Suprapubic skin (tissue), 4 donors: ENCODE results near the gene TAS1R3. TPM values are rescaled to one million over a fixed set of nuclear protein-coding genes. Genes with fewer than 3 reads are reported as not detected.
"Not testable (repeated sequence)": the region's sequence is repeated elsewhere in the genome, so short reads cannot be mapped to it uniquely, and the experiment has no call there.

ENCODE experiments used
- DNase-seq, 2 donors: peaks; one replicate each; pipeline ENCODE4 v3.0.0-alpha.2; 2019; ENCODE audit warnings: low spot score in 2 of 2
- H3K27ac ChIP-seq: fragments of 200-600 bp; sonication (generic); one replicate; pipeline ENCODE4 v1.5.1; 2019
- H3K27me3 ChIP-seq: fragments of 200-600 bp; sonication (generic); one replicate; pipeline ENCODE4 v1.5.1; 2019
- H3K36me3 ChIP-seq: fragments of 200-600 bp; sonication (generic); one replicate; pipeline ENCODE4 v1.5.1; 2019
- H3K4me1 ChIP-seq: fragments of 200-600 bp; sonication (generic); one replicate; pipeline ENCODE4 v1.5.1; 2019
- H3K4me3 ChIP-seq: fragments of 200-600 bp; sonication (generic); one replicate; pipeline ENCODE4 v1.5.1; 2019; ENCODE audit warnings: mild to moderate bottlenecking
- H3K9me3 ChIP-seq: fragments of 200-600 bp; sonication (generic); one replicate; pipeline ENCODE4 v1.5.1; 2019
- EP300 ChIP-seq: sonication (generic); formaldehyde crosslinking; IDR thresholded peaks from one replicate; pipeline ENCODE4 v1.6.1; 2017; ENCODE audit warnings: antibody characterized with exemption
- POLR2A ChIP-seq, 2 donors: fragments of 450-650 bp; IDR thresholded peaks; one replicate each; pipeline ENCODE4 v1.6.1; 2017; ENCODE audit warnings: antibody characterized with exemption in 2 of 2, mild to moderate bottlenecking in 2 of 2, moderate library complexity in 2 of 2
- POLR2AphosphoS5 ChIP-seq, 3 donors: sonication (generic); formaldehyde crosslinking; IDR thresholded peaks; one replicate each; pipeline ENCODE4 v1.6.1; 2017; ENCODE audit warnings: antibody characterized with exemption in 3 of 3
- WGBS: methylation state at CpG from one replicate; pipeline ENCODE4 v1.1.5; 2018; 5-methylcytosine and 5-hydroxymethylcytosine counted together
- total RNA-seq, 4 donors: library from RNA; depleted of rRNA; stranded (reverse); fragments of >200 nt; gene quantifications; one replicate each; pipeline ENCODE4 v1.1.0, GENCODE V29; 2016
- TF ChIP-seq, protein P1 (sequence below), 2 donors: fragments of 200-600 bp in 1 of 2; fragments of 450-650 bp in 1 of 2; sonication (generic) in 1 of 2; IDR thresholded peaks; one replicate each; pipeline ENCODE4 v1.5.1; 2016 to 2019; ENCODE audit warnings: antibody characterized with exemption in 2 of 2, mild to moderate bottlenecking in 1 of 2, moderate library complexity in 1 of 2

The TAS1R3 gene
- total RNA-seq, 4 donors from 2014 or later: 0.56 to 1.8 (median 0.82) TPM

DNA sequence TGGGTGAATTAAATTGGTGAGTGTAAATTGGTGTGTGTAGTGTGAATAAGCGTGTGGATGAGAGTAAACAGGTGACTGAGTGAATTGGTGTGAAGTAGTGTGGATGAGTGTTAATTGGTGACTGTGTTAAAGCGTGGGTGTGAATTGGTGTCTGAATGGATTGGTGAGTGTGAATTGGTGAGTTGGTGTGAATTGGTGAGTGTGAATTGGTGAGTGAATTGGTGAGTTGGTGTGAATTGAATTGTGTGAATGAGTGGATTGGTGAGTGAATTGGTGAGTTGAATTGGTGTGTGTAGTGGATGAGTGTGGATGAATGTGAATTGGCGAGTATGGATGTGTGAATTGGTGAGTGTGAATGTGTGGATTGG, 35.6 kb downstream of the TAS1R3 start:
- 91% methylated on average over 2 of the region's 3 CpGs for WGBS

DNA sequence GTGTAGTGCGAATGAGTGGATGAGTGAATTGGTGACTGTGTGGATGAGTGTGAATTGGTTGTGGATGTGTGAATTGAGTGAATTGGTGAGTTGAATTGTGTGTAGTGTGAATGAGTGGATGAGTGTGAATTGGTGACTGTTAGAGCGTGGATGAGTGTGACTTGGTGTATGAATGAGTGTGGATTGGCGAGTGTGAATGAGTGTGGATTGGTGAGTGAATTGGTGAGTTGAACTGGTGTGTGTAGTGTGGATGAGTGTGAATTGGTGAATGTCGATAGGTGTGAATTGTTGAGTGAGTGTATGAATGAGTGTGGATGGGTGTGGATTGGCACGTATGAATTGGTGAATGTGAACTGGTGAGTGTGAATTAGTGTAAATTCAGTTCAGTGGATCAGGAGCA, 36.2 kb downstream of the TAS1R3 start:
- Histone ChIP-seq H3K36me3 (no peaks in the 10 kb centered on the region), H3K4me1 (peaks cover 13% of the 10 kb centered on the region), H3K9me3 (no peaks in the 10 kb centered on the region), H3K27ac (no peak overlapping the region), H3K4me3 (no peak overlapping the region), H3K27me3 (no peaks in the 10 kb centered on the region)
- DNase-seq: no peak
- TF ChIP-seq EP300 (no peak), POLR2A (IDR thresholded peaks at IDR 0.05) (no peak), POLR2AphosphoS5 (IDR thresholded peaks at IDR 0.05) (no peak)
- TF ChIP-seq, protein P1, sequence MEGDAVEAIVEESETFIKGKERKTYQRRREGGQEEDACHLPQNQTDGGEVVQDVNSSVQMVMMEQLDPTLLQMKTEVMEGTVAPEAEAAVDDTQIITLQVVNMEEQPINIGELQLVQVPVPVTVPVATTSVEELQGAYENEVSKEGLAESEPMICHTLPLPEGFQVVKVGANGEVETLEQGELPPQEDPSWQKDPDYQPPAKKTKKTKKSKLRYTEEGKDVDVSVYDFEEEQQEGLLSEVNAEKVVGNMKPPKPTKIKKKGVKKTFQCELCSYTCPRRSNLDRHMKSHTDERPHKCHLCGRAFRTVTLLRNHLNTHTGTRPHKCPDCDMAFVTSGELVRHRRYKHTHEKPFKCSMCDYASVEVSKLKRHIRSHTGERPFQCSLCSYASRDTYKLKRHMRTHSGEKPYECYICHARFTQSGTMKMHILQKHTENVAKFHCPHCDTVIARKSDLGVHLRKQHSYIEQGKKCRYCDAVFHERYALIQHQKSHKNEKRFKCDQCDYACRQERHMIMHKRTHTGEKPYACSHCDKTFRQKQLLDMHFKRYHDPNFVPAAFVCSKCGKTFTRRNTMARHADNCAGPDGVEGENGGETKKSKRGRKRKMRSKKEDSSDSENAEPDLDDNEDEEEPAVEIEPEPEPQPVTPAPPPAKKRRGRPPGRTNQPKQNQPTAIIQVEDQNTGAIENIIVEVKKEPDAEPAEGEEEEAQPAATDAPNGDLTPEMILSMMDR (IDR thresholded peaks at IDR 0.05): no peak
- 90% methylated on average over 5 of the region's 5 CpGs for WGBS

More for the DNA sequence above, 35.6 kb downstream of the TAS1R3 start:
- Histone ChIP-seq H3K27me3 (no peaks in the 10 kb centered on the region), H3K27ac (no peak overlapping the region), H3K9me3 (no peaks in the 10 kb centered on the region), H3K4me1 (peaks cover 10% of the 10 kb centered on the region), H3K4me3 (no peak overlapping the region), H3K36me3 (no peaks in the 10 kb centered on the region)
- no peak for DNase-seq
- TF ChIP-seq POLR2AphosphoS5 (IDR thresholded peaks at IDR 0.05): no peak

DNA sequence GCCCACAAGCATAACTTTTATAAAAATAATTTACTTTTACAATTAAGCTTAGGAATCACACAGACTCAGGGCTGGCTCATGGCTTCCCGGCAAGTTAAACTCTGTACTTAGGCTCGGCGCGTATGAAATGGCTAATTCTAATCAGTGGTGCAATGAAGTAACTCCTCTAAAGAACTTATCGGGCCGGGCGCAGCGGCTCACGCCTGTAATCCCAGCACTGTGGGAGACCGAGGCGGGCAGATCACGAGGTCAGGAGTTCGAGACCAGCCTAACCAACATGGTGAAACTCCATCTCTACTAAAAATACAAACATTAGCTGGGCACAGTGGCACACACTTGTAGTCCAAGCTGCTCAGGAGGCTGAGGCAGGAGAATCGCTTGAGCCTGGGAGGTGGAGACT, 39.0 kb downstream of the TAS1R3 start:
- H3K4me3 ChIP-seq, DNase-seq, H3K27me3 ChIP-seq, H3K36me3 ChIP-seq, H3K27ac ChIP-seq, H3K9me3 ChIP-seq: not testable (repeated sequence)
- peaks cover 33% of the 10 kb centered on the region for H3K4me1 ChIP-seq
- 85% methylated on average over 14 of the region's 14 CpGs for WGBS

DNA sequence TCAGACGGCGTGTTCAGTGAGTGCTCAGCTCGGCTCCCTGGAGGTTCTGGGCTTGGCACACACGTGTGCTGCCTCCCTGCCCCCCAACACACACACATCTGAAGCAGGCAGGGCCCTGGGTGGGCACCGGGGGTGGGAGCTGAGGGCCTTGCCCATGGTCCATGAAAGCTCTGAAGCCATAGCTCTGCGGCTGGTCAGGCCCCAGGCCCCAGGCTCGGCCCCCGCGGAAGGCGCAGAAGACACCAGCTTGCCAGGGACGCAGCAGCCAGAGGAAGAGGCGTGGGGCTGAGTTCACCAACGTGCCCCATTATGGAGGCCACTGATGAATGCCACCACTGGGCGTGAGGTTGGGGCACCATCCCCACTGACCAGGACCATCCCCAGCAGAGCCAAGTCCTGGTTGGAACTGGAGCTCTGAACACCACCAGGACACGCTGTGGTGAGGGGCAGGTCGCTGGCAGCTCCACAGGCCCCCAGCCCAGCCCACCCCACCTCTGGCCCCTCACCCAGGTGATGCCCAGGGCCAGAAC, 39.8 kb downstream of the TAS1R3 start:
- 79% methylated on average over 8 of the region's 16 CpGs for WGBS
- no peak overlapping the region for H3K4me3 ChIP-seq
- no peak overlapping the region for H3K27ac ChIP-seq
- no peaks in the 10 kb centered on the region for H3K27me3 ChIP-seq
- peaks cover 7% of the 10 kb centered on the region for H3K36me3 ChIP-seq
- DNase-seq: peak in 1 of 2 donors; percentile 63
- H3K9me3 ChIP-seq: no peaks in the 10 kb centered on the region
- TF ChIP-seq, protein P1 (IDR thresholded peaks at IDR 0.05): no peak
- no peak for TF ChIP-seq POLR2A (IDR thresholded peaks at IDR 0.05)
- TF ChIP-seq POLR2AphosphoS5 (IDR thresholded peaks at IDR 0.05): no peak
- TF ChIP-seq EP300: no peak
- H3K4me1 ChIP-seq: peaks cover 36% of the 10 kb centered on the region

DNA sequence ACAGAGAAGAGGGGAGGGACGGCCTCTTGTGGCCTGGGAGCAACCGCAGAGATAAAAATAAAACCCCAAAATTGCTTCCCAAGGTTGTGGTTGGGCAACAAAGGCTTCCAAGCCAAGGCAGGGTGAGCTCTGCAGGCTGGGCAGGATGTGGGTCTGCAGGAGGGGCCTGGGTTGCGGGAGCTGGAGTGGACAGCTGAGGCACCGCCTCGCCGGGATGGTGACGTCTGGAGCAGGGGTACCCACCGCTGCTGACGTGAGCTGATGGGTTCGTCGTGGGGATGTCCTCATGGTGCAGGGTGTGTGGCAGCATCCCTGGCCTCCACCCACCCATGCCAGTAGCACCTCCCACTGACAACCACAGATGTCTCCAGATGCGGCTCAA, 40.3 kb downstream of the TAS1R3 start:
- TF ChIP-seq, protein P1 (IDR thresholded peaks at IDR 0.05): no peak
- TF ChIP-seq EP300 (no peak), POLR2AphosphoS5 (IDR thresholded peaks at IDR 0.05) (no peak), POLR2A (IDR thresholded peaks at IDR 0.05) (no peak)
- no peaks in the 10 kb centered on the region for H3K27me3 ChIP-seq
- WGBS: 62% methylated on average over 3 of the region's 12 CpGs
- H3K36me3 ChIP-seq: peaks cover 7% of the 10 kb centered on the region
- H3K27ac ChIP-seq: no peak overlapping the region
- no peaks in the 10 kb centered on the region for H3K9me3 ChIP-seq
- H3K4me1 ChIP-seq: peaks cover 41% of the 10 kb centered on the region
- H3K4me3 ChIP-seq: no peak overlapping the region
- DNase-seq: no peak

DNA sequence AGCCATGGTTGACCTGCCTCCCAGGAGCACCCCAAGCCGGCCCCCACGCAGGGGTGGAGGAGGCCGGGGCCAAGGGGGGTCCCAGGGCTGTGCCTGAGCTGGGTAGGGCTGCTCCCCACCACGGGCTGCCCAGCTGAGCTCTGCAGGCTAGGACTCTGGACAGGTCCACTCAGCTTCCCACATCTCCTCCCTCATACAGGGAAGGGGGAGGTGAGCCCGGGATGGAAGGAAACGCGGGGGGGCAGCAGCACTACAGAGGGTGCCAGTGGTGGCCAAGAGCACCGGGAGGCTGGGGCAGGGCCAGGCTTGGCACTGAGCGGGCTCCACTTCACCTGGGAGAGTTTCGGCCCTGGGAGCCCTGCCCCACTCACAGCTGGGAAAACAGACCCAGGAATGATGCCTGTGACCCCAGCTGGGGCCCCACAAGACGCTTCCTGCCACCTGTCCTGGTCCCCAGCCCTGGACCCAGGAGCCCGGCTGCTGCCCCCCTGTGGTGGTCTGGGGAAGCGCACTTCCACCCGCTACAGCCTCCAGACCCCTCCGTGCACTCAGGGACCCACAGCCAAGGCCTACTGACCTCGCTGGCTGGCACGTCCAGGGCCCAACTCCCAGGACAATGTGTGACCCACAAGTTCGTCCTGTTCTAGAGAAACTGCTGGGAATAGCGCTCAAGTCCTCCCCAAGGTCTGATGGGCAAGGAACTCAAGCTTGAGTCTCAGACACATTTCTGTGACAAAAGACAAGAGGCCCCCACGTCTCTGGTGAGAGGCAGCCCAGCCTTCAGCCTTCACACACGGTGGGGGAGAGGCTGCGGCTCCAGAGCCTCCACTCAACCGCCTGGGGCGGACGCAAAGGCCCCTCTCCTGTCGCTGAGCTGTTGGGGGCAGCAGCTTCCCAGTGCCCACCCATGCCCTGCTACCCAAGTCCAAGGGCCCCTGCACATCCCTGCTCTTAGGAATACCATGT, 40.9 kb downstream of the TAS1R3 start:
- Histone ChIP-seq H3K4me1 (peaks cover 46% of the 10 kb centered on the region), H3K4me3 (no peak overlapping the region), H3K27ac (no peak overlapping the region), H3K36me3 (peaks cover 7% of the 10 kb centered on the region), H3K27me3 (no peaks in the 10 kb centered on the region), H3K9me3 (no peaks in the 10 kb centered on the region)
- WGBS: 42% methylated on average over 13 of the region's 26 CpGs
- no peak for TF ChIP-seq EP300
- TF ChIP-seq, protein P1 (IDR thresholded peaks at IDR 0.05): peak; percentile 91 to 98
- peak in 1 of 2 donors; percentile 83 for DNase-seq
